Glutamatergic neuron (in vitro differentiated cells): ENCODE measurements around the gene RPL3. TPM values are rescaled to one million over a fixed set of nuclear protein-coding genes. Genes with fewer than 3 reads are reported as not detected.

Source experiments
- DNase-seq: peaks from one replicate; pipeline ENCODE4 v3.0.0; 2022
- H3K27ac Mint-ChIP-seq: one replicate; pipeline ENCODE4 v1.8.0; 2020; ENCODE audit warnings: mild to moderate bottlenecking, mixed read lengths, inconsistent platforms; ENCODE audit not compliant: unreplicated experiment
- H3K27me3 Mint-ChIP-seq: one replicate; pipeline ENCODE4 v1.8.0; 2020; ENCODE audit warnings: mild to moderate bottlenecking, moderate library complexity, mixed read lengths, inconsistent platforms; ENCODE audit not compliant: unreplicated experiment
- H3K36me3 Mint-ChIP-seq: one replicate; pipeline ENCODE4 v1.8.0; 2020; ENCODE audit warnings: mild to moderate bottlenecking, mixed read lengths, inconsistent platforms; ENCODE audit not compliant: unreplicated experiment
- H3K4me1 Mint-ChIP-seq: one replicate; pipeline ENCODE4 v1.8.0; 2020; ENCODE audit warnings: mild to moderate bottlenecking, low read depth, mixed read lengths, inconsistent platforms; ENCODE audit not compliant: unreplicated experiment
- H3K4me3 Mint-ChIP-seq: one replicate; pipeline ENCODE4 v1.8.0; 2020; ENCODE audit warnings: mild to moderate bottlenecking, mixed read lengths, inconsistent platforms; ENCODE audit not compliant: unreplicated experiment
- H3K9me3 Mint-ChIP-seq: one replicate; pipeline ENCODE4 v1.8.0; 2020; ENCODE audit warnings: mild to moderate bottlenecking, moderate library complexity, mixed read lengths, inconsistent platforms; ENCODE audit not compliant: unreplicated experiment
- CTCF ChIP-seq: fragments of 200-600 bp; sonication (generic); IDR thresholded peaks from one replicate; pipeline ENCODE4 v1.5.0; 2021; ENCODE audit not compliant: partially characterized antibody, unreplicated experiment
- total RNA-seq: library from RNA; stranded (reverse); fragmentation: NEBNext Ultra II Directional; extraction: Animal tissue kit (Norgen Biotek cat#: 25700); gene quantifications from one replicate; pipeline ENCODE4 v1.2.1, GENCODE V29; 2021; ENCODE audit not compliant: unreplicated experiment

Gene RPL3
- total RNA-seq, 1 donor from 2014 or later = 1,061 TPM

- Mint-ChIP-seq H3K36me3 (no peaks in the 10 kb centered on the region), H3K27me3 (peaks cover 3% of the 10 kb centered on the region), H3K4me3 (no peak overlapping the region), H3K9me3 (peaks cover 5% of the 10 kb centered on the region), H3K27ac (peak overlapping the region; percentile 19), H3K4me1 (peaks cover 9% of the 10 kb centered on the region)
- no peak for TF ChIP-seq CTCF
- no peak for DNase-seq
Observed at GRCh38 chr22:39306456-39307361, 12.7 kb downstream of the RPL3 start.

GRCh38 chr22:39303892-39304671 lies 15.3 kb downstream of the RPL3 start:
- Mint-ChIP-seq H3K9me3 (peaks cover 3% of the 10 kb centered on the region), H3K4me3 (no peak overlapping the region), H3K36me3 (no peaks in the 10 kb centered on the region), H3K27me3 (peaks cover 3% of the 10 kb centered on the region), H3K4me1 (peaks cover 14% of the 10 kb centered on the region), H3K27ac (no peak overlapping the region)
- no peak for DNase-seq
- no peak for TF ChIP-seq CTCF

GRCh38 chr22:39303358-39303757 lies 16.1 kb downstream of the RPL3 start:
- H3K9me3 Mint-ChIP-seq = peaks cover 3% of the 10 kb centered on the region
- H3K4me3 Mint-ChIP-seq = no peak overlapping the region
- H3K27ac Mint-ChIP-seq = no peak overlapping the region
- peaks cover 14% of the 10 kb centered on the region for H3K4me1 Mint-ChIP-seq
- H3K27me3 Mint-ChIP-seq = peaks cover 3% of the 10 kb centered on the region
- no peak for DNase-seq
- no peaks in the 10 kb centered on the region for H3K36me3 Mint-ChIP-seq
- no peak for TF ChIP-seq CTCF

- Mint-ChIP-seq H3K4me1 (peaks cover 19% of the 10 kb centered on the region), H3K27me3 (peaks cover 8% of the 10 kb centered on the region), H3K36me3 (no peaks in the 10 kb centered on the region), H3K4me3 (no peak overlapping the region), H3K9me3 (peaks cover 3% of the 10 kb centered on the region), H3K27ac (no peak overlapping the region)
- DNase-seq = no peak
- TF ChIP-seq CTCF = no peak
Observed at GRCh38 chr22:39302431-39302960, 16.9 kb downstream of the RPL3 start.
